Nephron (organoid): ENCODE data around the gene TANK.

Experiments
- H3K27ac Mint-ChIP-seq, 3 experiments: 2 replicates each; pipeline ENCODE4 v1.8.0; 2020; ENCODE audit warnings: mixed read lengths in 3 of 3, mild to moderate bottlenecking in 2 of 3, moderate library complexity in 1 of 3
- H3K27me3 Mint-ChIP-seq: 2 replicates; pipeline ENCODE4 v1.8.0; 2021; ENCODE audit warnings: low read depth, mild to moderate bottlenecking, moderate library complexity, mixed read lengths
- H3K36me3 Mint-ChIP-seq: 2 replicates; pipeline ENCODE4 v1.8.0; 2020; ENCODE audit warnings: low read depth, mixed read lengths
- H3K4me1 Mint-ChIP-seq: 2 replicates; pipeline ENCODE4 v1.8.0; 2020; ENCODE audit warnings: mixed read lengths
- H3K4me3 Mint-ChIP-seq, 3 experiments: 2 replicates each; pipeline ENCODE4 v1.8.0; 2020; ENCODE audit warnings: mild to moderate bottlenecking in 3 of 3, mixed read lengths in 3 of 3, moderate library complexity in 2 of 3
- H3K9me3 Mint-ChIP-seq: 2 replicates; pipeline ENCODE4 v1.8.0; 2020; ENCODE audit warnings: mixed read lengths
- TF ChIP-seq, protein P1 (sequence below), 3 experiments: fragments of 200-600 bp; sonication (generic); IDR thresholded peaks; one replicate each; pipeline ENCODE4 v1.5.0; 2021; ENCODE audit warnings: antibody characterized with exemption in 3 of 3; ENCODE audit not compliant: unreplicated experiment in 3 of 3

Gene TANK

GRCh38 chr2:161121622-161122021, 38.6 kb upstream of the TANK start:
- TF ChIP-seq, protein P1, sequence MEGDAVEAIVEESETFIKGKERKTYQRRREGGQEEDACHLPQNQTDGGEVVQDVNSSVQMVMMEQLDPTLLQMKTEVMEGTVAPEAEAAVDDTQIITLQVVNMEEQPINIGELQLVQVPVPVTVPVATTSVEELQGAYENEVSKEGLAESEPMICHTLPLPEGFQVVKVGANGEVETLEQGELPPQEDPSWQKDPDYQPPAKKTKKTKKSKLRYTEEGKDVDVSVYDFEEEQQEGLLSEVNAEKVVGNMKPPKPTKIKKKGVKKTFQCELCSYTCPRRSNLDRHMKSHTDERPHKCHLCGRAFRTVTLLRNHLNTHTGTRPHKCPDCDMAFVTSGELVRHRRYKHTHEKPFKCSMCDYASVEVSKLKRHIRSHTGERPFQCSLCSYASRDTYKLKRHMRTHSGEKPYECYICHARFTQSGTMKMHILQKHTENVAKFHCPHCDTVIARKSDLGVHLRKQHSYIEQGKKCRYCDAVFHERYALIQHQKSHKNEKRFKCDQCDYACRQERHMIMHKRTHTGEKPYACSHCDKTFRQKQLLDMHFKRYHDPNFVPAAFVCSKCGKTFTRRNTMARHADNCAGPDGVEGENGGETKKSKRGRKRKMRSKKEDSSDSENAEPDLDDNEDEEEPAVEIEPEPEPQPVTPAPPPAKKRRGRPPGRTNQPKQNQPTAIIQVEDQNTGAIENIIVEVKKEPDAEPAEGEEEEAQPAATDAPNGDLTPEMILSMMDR (IDR thresholded peaks at IDR 0.05; ENCODE audit: unreplicated experiment in 3 of 3) = no peak
- Mint-ChIP-seq H3K36me3 (no peaks in the 10 kb centered on the region), H3K27me3 (no peaks in the 10 kb centered on the region), H3K27ac (no peak overlapping the region), H3K9me3 (no peaks in the 10 kb centered on the region), H3K4me1 (peaks cover 10% of the 10 kb centered on the region), H3K4me3 (no peak overlapping the region)

DNA sequence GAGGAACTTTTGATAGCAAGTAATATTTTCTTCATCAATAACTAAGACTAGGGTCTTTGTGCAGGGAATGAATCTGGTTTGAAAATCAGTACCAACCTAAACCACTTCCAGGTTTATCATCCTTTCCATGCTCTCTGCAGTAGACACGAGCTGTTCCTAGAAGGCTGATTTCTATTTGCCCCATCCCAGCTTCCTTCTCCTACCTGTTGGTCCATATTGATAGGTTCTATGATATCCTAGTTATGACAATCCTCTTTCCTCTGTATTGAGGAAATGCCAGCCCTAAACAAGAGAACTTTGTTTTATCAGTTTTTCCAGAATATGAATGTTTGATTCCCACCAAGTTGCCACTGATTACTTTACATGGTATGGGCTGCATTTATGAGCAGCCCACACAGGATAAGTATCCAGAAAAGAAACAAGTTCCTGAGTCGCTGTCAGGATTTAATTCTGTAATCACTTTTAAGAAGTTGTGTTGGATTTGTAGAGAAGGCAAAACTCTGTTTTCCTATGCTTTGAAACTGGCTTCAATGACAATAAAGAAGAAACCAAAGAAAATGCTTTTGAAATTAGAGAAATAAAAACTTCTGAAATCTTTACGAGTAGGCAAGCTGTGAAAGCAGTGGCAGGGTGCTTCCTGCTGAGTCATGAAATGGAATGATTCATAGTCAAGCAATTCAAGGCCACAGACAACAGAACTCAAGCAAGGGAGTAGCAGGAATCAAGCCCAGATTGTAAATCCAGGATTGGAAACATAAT, 37.3 kb upstream of the TANK start:
- no peaks in the 10 kb centered on the region for H3K9me3 Mint-ChIP-seq
- peaks cover 10% of the 10 kb centered on the region for H3K4me1 Mint-ChIP-seq
- no peak overlapping the region for H3K4me3 Mint-ChIP-seq

GRCh38 chr2:161123531-161124030, 36.6 kb upstream of the TANK start:
- no peaks in the 10 kb centered on the region for H3K27me3 Mint-ChIP-seq
- H3K36me3 Mint-ChIP-seq = no peaks in the 10 kb centered on the region
- TF ChIP-seq, protein P1 (IDR thresholded peaks at IDR 0.05; ENCODE audit: unreplicated experiment in 3 of 3) = no peak
- H3K27ac Mint-ChIP-seq = peak overlapping the region; percentile 58 to 60 (median 58)
- H3K4me1 Mint-ChIP-seq = peaks cover 10% of the 10 kb centered on the region
- H3K9me3 Mint-ChIP-seq = no peaks in the 10 kb centered on the region
- H3K4me3 Mint-ChIP-seq = no peak overlapping the region

More for the DNA sequence above, 37.3 kb upstream of the TANK start:
- Mint-ChIP-seq H3K36me3 (no peaks in the 10 kb centered on the region), H3K27ac (peak overlapping the region; percentile 58 to 60 (median 58)), H3K27me3 (no peaks in the 10 kb centered on the region)
- TF ChIP-seq, protein P1 (IDR thresholded peaks at IDR 0.05; ENCODE audit: unreplicated experiment in 3 of 3) = no peak

DNA sequence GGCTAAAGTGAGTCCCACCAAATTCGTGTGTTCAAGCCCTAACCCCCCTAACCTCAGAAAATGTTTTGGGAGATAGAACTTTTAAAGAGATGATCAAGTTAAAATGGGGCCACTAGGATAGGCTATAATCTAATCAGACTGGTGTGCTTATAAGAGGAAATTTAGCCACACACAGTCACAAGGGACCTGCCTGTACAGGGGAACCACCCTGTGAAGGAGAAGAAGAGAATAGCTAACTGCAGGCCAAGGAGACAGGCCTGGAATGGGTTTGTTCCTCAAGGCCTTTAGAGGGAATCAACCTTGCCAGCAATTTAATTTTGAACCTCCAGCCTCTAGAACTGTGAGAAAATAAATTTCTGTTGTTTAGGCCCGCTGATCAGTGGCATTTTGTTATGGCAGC, 36.0 kb upstream of the TANK start:
- Mint-ChIP-seq H3K27ac (peak overlapping the region in 2 of 3 experiments; percentile 58), H3K27me3 (no peaks in the 10 kb centered on the region), H3K9me3 (no peaks in the 10 kb centered on the region), H3K4me3 (no peak overlapping the region), H3K36me3 (no peaks in the 10 kb centered on the region), H3K4me1 (peaks cover 10% of the 10 kb centered on the region)
- TF ChIP-seq, protein P1 (IDR thresholded peaks at IDR 0.05; ENCODE audit: unreplicated experiment in 3 of 3) = no peak

- peak overlapping the region in 2 of 3 experiments; percentile 2 to 44 for H3K27ac Mint-ChIP-seq
- H3K4me1 Mint-ChIP-seq = no peaks in the 10 kb centered on the region
- no peaks in the 10 kb centered on the region for H3K27me3 Mint-ChIP-seq
- no peaks in the 10 kb centered on the region for H3K36me3 Mint-ChIP-seq
- TF ChIP-seq, protein P1 (IDR thresholded peaks at IDR 0.05; ENCODE audit: unreplicated experiment in 3 of 3) = no peak
- no peaks in the 10 kb centered on the region for H3K9me3 Mint-ChIP-seq
- H3K4me3 Mint-ChIP-seq = no peak overlapping the region
Measured at GRCh38 chr2:161128885-161129284, 31.3 kb upstream of the TANK start.

DNA sequence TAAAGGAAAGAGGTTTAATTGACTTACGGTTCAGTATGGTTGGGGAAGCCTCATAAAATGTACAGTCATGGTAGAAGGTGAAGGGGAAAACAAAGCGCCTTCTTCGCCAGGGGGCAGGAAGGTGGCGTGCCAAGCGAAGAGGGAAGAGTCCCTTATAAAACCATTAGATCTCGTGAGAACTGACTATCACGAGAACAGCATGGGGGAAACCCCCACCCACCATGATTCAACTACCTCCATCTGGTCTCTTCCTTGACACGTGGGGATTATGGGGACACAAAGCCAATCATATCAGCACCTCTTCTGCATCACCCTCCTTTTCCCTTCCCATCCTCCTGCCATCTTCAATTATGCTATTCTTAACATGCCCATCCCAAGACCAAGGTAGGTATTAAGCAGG, 29.9 kb upstream of the TANK start:
- Mint-ChIP-seq H3K36me3 (no peaks in the 10 kb centered on the region), H3K27me3 (no peaks in the 10 kb centered on the region), H3K27ac (no peak overlapping the region), H3K4me3 (no peak overlapping the region), H3K4me1 (peaks cover 12% of the 10 kb centered on the region), H3K9me3 (no peaks in the 10 kb centered on the region)
- TF ChIP-seq, protein P1 (IDR thresholded peaks at IDR 0.05; ENCODE audit: unreplicated experiment in 3 of 3) = no peak
